H7 (cell line): ENCODE results near the gene CYP8B1. TPM values are rescaled to one million over a fixed set of nuclear protein-coding genes. Genes with fewer than 3 reads are reported as not detected.
"Not testable (repeated sequence)": the region's sequence is repeated elsewhere in the genome, so short reads cannot be mapped to it uniquely, and the experiment has no call there.

Experiments
- DNase-seq: peaks from one replicate; pipeline ENCODE4 v3.0.0; 2012
- H3K27me3 ChIP-seq: 2 replicates; pipeline ENCODE4 v1.6.0; 2011; ENCODE audit warnings: mild to moderate bottlenecking, low read length; ENCODE audit not compliant: control insufficient read depth, insufficient read depth
- H3K36me3 ChIP-seq: replicated peaks from 2 replicates; pipeline ENCODE4 v1.5.1; 2011; ENCODE audit warnings: low read length; ENCODE audit not compliant: control insufficient read depth, insufficient read depth
- H3K4me3 ChIP-seq: 2 replicates; pipeline ENCODE4 v1.5.1; 2011; ENCODE audit warnings: low read depth, mild to moderate bottlenecking, control low read depth, low read length, moderate library complexity; ENCODE audit not compliant: insufficient read depth
- total RNA-seq: library from RNA; depleted of rRNA; stranded (reverse); fragments of >200 nt; shearing (Covaris generic); gene quantifications from 2 replicates; pipeline ENCODE4 v1.2.3, GENCODE V29; 2014

Gene CYP8B1
- total RNA-seq, 1 experiment from 2014 or later, result not detected

DNA sequence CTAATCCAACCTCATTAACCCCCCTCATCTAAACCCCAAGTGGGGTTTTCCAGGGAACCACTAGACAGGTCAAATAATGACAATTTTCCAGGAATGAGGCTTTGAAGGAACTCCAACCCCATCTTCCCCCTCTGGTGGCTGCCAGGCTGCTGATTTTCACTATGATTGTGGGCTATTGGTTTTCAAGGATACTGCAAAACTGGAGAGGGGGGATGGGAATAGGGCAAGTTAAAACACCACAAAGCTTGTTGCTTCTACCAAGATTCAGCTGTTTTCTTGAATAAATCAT, 19.8 kb upstream of the CYP8B1 start:
- H3K4me3 ChIP-seq, result no peak overlapping the region
- no peaks in the 10 kb centered on the region for H3K36me3 ChIP-seq
- DNase-seq, result no peak
- no peaks in the 10 kb centered on the region for H3K27me3 ChIP-seq

DNA sequence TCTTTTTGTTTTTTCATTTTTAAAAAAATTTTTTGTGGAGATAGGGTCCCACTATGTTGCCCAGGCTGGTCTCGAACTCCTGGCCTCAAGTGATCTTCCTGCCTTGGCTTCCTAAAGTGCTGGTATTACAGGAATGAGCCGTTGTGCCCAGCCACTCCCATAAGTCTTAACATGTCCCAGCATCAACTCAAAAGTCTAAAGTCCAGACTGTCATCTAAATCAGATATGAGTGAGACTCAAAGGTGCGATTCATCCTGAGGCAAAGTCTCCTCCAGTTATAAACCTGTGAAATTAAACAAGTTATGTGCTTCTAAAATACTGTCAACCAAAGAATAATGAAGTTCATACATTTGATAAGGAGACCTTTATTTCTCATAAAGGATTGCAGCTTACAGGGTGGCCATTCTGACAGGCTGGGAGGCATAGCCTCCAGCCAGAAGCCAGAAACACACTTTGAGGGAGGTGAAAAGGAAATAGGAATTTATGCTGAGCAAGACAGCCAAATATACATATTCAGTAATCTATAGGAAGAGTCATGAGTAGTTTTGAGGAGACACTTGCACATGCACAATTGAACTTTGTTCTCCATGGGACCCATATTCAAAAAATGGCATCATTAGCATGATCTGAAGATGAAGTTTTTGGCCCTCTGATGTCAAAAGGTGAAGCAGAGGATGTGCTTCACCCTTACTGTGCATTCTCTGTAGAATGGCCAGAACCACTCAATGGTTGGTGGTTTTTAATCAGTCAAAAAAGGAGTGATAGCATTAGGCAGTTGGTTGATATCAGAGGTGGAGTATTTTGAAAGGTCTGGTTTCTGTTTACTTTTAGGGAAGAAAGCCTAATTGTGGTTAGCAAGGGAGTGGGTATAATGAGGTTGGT, 19.3 kb upstream of the CYP8B1 start:
- no peak for DNase-seq
- H3K36me3 ChIP-seq, result no peaks in the 10 kb centered on the region
- no peaks in the 10 kb centered on the region for H3K27me3 ChIP-seq
- H3K4me3 ChIP-seq, result no peak overlapping the region

DNA sequence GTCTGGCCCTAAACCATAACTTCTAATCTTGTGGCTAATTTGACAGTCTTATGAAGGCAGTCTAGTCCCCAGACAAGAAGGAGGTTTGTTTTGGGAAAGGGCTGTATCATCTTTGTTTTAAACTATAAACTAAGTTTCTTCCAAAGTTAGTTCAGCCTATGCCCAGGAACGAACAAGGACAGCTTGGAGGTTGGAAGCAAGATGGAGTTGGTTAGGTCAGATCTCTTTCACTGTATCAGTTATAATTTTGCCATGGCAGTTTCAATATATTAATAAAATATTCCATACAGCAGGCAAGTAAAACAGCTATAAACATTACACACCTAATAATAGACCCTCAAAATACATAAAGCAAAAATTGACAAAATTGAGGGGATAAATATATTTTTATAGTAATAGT, 17.1 kb upstream of the CYP8B1 start:
- no peaks in the 10 kb centered on the region for H3K27me3 ChIP-seq
- DNase-seq, result no peak
- H3K4me3 ChIP-seq, result no peak overlapping the region
- no peaks in the 10 kb centered on the region for H3K36me3 ChIP-seq

DNA sequence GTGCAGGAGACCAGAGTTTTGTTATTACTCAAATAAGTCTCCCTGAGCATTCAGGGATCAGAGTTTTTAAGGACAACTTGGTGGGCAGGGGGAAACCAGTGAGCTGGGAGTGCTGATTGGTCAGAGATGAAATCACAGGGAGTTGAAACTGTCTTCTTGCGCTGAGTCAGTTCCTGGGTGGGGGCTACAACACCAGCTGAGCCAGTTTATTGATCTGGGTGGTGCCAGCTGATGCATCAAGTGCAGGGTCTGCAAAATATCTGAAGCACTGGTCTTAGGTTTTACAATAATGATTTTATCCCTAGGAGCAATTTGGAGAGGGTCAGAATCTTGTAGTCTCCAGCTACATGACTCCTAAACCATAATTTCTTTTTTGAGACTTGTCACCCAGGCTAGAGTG, 16.5 kb upstream of the CYP8B1 start:
- Histone ChIP-seq H3K4me3 (no peak overlapping the region), H3K27me3 (no peaks in the 10 kb centered on the region), H3K36me3 (no peaks in the 10 kb centered on the region)
- no peak for DNase-seq

DNA sequence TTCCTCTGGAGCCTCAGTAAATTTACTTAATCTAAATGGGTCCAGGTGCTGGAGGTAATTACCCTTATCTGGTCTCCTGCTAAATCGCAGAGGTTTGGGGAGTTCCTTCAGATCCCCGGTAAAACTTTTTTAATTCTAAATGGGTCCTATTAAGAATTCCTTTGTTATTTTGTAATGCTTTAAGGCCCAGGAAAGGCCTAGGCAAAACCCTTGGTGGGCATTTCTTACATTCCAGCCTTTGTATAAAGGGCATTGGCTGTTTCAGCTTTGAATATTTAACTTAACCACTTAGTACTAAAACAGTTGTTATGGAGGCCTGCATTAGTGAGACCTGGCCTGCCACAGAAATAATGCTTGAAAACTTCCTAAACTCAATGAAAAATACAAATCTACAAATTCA, 15.4 kb upstream of the CYP8B1 start:
- no peaks in the 10 kb centered on the region for H3K36me3 ChIP-seq
- H3K27me3 ChIP-seq, result no peaks in the 10 kb centered on the region
- no peak overlapping the region for H3K4me3 ChIP-seq
- no peak for DNase-seq

DNA sequence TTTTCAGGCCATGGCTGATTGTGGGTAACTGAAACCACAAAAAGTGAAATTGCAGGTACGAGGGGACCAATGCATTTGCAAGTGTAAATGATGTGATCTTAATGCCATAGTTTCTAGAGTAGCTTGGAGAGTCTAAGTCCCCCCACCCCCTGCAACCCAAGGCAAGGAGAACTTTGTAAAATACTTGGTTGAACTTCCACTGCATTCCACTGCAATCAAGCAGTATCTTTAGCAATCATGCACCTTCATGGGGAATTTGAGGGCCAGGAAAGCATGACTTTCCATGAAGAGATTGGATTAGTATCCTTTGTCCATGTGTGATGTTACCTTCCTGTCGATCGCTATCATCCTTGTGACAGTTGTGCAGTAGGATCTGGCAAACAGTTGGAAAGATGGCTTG, 11.4 kb upstream of the CYP8B1 start:
- Histone ChIP-seq H3K36me3 (no peaks in the 10 kb centered on the region), H3K27me3 (no peaks in the 10 kb centered on the region), H3K4me3 (no peak overlapping the region)
- DNase-seq, result no peak

DNA sequence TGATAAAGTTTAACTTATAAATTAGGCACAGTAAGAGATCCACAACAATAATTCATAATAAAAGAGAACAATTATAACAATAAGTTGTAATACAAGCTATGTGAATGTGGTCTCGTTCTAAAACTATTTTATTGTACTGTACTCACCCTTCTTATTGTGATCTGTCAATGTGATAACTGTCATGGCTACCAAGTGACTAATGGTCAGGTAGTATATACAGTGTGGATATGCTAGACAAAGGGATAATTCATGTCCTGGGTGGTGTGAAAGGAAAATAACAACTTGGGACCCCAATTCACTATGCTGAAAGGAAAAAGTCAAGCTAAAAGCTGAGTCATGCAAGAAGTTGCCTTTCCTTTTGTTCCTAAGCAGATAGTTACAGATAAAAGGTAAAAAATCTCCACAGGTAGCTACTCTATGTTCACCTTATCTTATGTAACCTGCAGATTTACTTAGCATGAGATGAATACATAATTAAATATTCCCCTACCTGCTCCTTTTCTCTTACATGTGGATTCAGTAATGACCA, 10.7 kb upstream of the CYP8B1 start:
- H3K4me3 ChIP-seq, result no peak overlapping the region

DNA sequence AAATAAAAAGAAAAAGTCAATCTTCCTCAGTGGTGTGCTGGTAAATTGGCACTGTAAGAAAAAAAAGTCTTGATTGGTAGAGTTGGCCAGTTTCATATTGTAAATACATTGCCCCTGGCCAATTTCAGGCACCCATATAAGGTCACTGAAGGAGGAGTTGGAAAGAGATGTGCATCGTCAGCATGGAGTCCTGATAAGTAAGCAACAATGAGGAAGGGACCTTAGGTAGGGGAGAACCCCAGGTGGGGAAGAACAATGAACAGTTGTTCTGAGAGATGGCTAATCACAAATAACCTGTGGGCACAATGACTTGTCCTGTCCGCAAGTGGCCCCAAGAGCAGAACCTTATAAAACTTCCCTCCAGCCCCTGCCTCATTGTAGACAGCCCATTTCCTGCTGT, 8.6 kb upstream of the CYP8B1 start:
- no peak for DNase-seq
- Histone ChIP-seq H3K27me3 (no peaks in the 10 kb centered on the region; the same call in 1 of the 2 replicates), H3K4me3 (no peak overlapping the region)

More for the DNA sequence above, 10.7 kb upstream of the CYP8B1 start:
- DNase-seq, result no peak
- Histone ChIP-seq H3K27me3 (no peaks in the 10 kb centered on the region), H3K36me3 (no peaks in the 10 kb centered on the region)

DNA sequence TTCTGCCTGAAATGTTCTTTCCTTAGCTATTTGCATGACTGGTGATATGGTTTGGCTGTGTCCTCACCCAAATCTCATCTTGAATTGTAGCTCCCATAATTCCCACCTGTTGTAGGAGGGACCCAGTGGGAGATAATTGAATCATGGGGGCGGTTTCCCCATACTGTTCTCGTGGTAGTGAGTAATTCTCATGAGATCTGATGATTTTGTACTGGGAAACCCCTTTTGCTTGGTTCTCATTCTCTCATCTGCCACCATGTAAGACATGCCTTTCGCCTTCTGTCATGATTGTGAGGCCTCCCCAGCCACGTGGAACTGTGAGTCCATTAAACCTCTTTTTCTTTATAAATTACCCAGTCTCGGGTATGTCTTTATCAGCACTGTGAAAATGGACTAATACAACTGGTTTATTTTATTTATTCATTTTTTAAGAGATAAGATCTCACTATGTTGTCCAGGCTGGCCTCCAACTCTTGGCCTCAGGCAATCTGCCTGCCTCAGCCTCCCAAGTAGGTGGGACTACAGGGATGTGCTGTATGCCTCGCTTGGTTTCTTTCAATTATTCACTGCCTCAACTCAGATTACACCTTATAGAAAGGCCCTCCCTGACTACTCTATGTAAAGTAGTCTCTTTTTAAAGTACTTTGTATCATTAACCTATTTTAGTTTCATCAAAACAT, 7.7 kb upstream of the CYP8B1 start:
- H3K36me3 ChIP-seq, H3K27me3 ChIP-seq, H3K4me3 ChIP-seq, DNase-seq: not testable (repeated sequence)

More for the DNA sequence above, 8.6 kb upstream of the CYP8B1 start:
- no peaks in the 10 kb centered on the region for H3K36me3 ChIP-seq

DNA sequence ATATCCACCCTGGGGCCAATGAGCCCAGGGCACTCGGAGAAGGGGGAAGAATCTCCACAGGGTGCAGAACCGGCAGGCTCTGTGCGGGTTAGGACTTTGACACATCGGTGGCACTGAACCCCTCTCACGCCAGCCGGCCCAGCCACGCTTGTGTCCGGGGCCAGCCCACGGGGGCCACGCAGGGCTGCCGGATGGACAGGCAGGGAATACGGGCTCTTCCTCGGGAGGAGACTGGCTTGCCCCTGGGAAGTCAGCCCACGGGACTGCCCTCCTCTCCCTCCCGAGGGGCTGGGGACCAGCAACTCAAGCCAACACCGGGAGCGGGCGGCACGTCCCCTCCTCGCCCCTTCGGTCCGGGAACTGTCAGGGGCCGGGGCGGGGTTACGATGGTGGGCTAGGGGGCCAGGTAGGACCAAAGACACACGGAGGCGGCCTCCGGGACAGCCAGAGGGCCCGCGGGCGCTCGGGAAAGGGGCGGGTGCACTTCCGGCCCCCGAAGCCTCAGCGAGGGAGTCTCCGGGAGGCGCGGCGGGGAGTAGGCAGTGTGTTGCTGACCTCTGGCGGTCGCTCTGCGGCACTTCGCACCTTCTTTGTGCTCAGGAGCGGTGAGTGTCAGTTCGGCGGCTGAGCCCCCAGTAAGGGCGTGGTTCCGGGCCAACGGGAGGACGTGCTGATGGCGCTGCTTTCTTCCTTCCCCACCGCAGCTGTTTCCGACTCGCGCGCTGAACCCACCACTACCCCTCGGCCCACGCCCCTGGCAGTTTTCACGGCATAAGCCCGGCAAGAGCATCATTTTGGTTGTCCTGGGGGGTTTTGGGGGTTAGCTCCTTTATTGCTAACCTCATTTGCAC, 5.1 kb upstream of the CYP8B1 start:
- Histone ChIP-seq H3K36me3 (no peaks in the 10 kb centered on the region), H3K4me3 (peak overlapping the region; percentile 53), H3K27me3 (no peaks in the 10 kb centered on the region; the same call in none of the 2 replicates)
- DNase-seq, result peak; percentile 94

DNA sequence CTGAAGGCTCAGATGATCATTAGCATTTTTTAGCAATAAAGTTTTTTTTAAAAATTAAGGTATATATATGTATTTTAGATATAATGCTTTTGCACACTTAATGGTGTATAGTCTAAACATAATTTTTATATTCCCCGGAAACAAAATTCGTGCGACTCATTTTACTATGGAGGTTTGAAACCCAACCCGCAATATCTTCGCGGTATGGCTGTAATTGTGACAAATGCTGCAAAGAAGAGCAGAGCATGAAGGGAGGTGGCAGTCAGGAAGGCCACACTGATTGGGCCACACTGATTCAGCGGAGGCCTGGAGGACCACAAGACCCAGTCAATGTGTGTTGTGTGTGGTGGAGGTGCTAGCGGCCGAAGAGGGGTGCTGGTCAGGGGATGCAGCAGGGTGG, 4.5 kb upstream of the CYP8B1 start:
- peak overlapping the region; percentile 53; the same call in 1 of the 2 replicates for H3K4me3 ChIP-seq
- DNase-seq, result no peak

DNA sequence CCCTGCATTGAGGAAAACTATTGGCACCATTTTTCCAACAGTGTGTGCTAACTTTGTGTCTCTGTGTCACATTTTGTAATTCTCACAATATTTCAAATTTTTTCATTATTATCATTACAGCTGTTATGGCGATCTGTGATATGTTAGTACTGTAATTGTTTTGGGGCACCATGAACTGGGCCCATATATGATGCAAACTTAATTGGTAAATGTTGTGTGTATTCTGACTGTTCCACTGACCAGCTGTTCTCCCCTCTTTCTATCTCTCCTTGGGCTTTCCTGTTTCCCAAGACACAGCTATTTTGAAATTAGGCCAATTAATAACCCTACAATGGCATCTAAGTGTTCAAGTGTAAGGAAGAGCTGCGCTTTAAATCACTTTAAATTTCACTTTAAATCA, 2.2 kb upstream of the CYP8B1 start:
- Histone ChIP-seq H3K27me3 (no peaks in the 10 kb centered on the region; the same call in none of the 2 replicates), H3K36me3 (no peaks in the 10 kb centered on the region), H3K4me3 (no peak overlapping the region)
- DNase-seq, result no peak

More for the DNA sequence above, 4.5 kb upstream of the CYP8B1 start:
- no peaks in the 10 kb centered on the region; the same call in none of the 2 replicates for H3K27me3 ChIP-seq
- H3K36me3 ChIP-seq, result no peaks in the 10 kb centered on the region

DNA sequence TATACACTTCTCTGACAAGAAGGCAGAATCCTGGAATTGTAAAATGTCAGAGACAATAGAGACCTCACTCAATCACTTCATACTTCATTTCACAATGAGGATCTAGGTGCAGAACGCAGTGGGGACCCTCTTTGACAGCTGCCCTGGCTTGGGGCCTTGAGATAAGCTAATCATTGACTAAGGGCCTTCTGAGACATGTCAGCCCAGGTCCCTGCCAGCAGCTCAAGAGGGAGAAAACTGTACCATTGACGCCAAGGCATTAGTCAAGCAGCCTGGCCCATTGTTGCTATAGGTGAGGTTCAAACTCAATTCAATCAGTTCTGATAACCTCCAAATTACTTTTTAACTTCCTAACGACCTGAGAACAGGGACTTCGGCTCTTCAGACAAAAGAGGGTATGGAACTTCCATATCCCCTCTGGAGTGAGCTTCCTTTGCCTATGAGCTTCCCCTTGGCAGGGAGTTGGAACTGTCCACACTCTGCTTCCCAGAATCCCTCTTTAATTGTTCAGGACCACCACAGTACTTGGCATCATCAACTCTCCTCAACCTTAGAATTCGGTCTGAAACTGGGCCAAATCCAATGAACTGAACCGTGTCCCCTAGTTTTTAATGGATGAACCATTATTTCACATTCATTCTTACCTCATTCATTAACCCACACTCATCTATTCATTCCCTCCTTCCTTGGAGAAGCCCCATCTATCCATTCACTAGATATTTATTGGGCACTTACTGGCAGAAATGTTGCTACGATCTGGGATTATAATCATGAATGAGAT, 1.5 kb upstream of the CYP8B1 start:
- Histone ChIP-seq H3K36me3 (no peaks in the 10 kb centered on the region), H3K4me3 (no peak overlapping the region), H3K27me3 (no peaks in the 10 kb centered on the region; the same call in none of the 2 replicates)
- DNase-seq, result no peak

DNA sequence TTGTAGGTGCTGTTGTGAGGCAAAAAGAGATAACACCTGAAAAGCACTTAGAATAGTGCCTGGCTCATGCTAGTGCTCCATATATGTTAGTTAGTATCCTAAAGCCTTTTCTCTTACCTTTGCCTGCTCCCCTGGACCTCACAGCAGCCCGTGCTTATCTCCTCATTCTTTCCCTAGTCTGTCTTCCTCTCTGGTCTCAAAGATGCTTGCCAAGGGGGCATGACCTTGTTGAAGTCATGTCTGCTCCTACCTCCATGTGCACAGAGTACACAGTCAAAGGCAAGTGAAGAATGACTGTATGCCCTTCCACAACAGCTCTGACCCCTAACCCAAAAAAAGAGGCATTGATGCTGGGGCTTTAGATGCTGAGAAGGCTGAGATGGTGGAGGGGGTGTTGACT, 722 bp upstream of the CYP8B1 start:
- Histone ChIP-seq H3K36me3 (no peaks in the 10 kb centered on the region), H3K4me3 (no peak overlapping the region), H3K27me3 (no peaks in the 10 kb centered on the region; the same call in none of the 2 replicates)
- no peak for DNase-seq
